ENCODE measurements around the gene REM1.

DNA sequence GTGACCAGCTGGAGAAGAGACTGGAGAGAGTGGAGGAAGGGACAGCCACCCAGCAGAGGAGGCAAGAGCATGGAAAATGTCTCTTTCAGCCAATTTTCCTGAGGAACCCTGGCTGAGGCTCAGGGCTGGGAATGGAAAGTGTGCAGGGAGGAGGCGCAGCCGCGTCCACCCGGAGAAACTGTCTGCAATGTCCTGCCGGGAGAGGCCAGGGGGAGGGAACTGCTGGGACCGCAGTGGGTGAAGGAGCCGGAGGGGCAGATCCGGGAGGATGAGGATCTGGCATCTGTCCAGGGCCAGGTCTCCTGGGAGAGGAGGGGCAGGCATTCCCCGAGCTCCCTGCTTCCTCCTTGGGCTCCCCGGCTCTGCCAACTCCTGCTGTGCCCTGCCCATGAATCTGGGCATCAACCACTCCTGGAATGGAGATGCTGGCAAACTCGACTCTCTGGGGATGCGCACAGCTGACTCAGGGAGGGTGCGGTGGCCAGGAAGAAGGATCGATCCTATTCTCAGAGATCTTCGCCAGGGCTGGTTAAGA is 21.7 kb downstream of the REM1 start:
- TF ChIP-seq POLR2A (IDR thresholded peaks at IDR 0.05), result no peak
- TF ChIP-seq, protein P1, sequence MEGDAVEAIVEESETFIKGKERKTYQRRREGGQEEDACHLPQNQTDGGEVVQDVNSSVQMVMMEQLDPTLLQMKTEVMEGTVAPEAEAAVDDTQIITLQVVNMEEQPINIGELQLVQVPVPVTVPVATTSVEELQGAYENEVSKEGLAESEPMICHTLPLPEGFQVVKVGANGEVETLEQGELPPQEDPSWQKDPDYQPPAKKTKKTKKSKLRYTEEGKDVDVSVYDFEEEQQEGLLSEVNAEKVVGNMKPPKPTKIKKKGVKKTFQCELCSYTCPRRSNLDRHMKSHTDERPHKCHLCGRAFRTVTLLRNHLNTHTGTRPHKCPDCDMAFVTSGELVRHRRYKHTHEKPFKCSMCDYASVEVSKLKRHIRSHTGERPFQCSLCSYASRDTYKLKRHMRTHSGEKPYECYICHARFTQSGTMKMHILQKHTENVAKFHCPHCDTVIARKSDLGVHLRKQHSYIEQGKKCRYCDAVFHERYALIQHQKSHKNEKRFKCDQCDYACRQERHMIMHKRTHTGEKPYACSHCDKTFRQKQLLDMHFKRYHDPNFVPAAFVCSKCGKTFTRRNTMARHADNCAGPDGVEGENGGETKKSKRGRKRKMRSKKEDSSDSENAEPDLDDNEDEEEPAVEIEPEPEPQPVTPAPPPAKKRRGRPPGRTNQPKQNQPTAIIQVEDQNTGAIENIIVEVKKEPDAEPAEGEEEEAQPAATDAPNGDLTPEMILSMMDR (IDR thresholded peaks at IDR 0.05), result no peak
